Fibroblast of lung (primary cell): ENCODE results near the gene NEURL1. TPM values are rescaled to one million over a fixed set of nuclear protein-coding genes. Genes with fewer than 3 reads are reported as not detected.

Experiments
- DNase-seq, 2 donors: peaks; one replicate each; pipeline versions ENCODE4 v3.0.0 to v3.0.0-alpha.2; 2010; ENCODE audit warnings: low read depth in 2 of 2
- H2AFZ ChIP-seq: 2 replicates; pipeline ENCODE4 v1.5.1; 2012; ENCODE audit warnings: low read length, control low read depth, inconsistent platforms
- H3K27ac ChIP-seq: 2 replicates; pipeline ENCODE4 v1.5.1; 2011; ENCODE audit warnings: low read length, control low read depth; ENCODE audit not compliant: insufficient read depth
- H3K27me3 ChIP-seq: 2 replicates; pipeline ENCODE4 v1.5.1; 2011; ENCODE audit warnings: mild to moderate bottlenecking, low read length; ENCODE audit not compliant: control insufficient read depth, insufficient read depth
- H3K36me3 ChIP-seq: 2 replicates; pipeline ENCODE4 v1.5.1; 2011; ENCODE audit warnings: low read length; ENCODE audit not compliant: control insufficient read depth, insufficient read depth
- H3K4me1 ChIP-seq: 2 replicates; pipeline ENCODE4 v1.5.1; 2011; ENCODE audit warnings: low read length; ENCODE audit not compliant: control insufficient read depth, insufficient read depth; ENCODE audit errors: extremely low read depth
- H3K4me2 ChIP-seq: 2 replicates; pipeline ENCODE4 v1.5.1; 2011; ENCODE audit warnings: low read length, control low read depth; ENCODE audit not compliant: insufficient read depth; ENCODE audit errors: extremely low read depth
- H3K4me3 ChIP-seq, 4 experiments: fragments of 200-600 bp in 1 of 4; sonication (generic) in 1 of 4; replicated peaks in 1 of 4; 2 replicates each; pipeline ENCODE4 v1.5.1; 2011 to 2016; ENCODE audit warnings: low read length in 4 of 4, low read depth in 3 of 4, mild to moderate bottlenecking in 3 of 4, control low read depth in 2 of 4, inconsistent platforms in 1 of 4, mixed read lengths in 1 of 4; ENCODE audit not compliant: insufficient read depth in 1 of 4; ENCODE audit errors: control extremely low read depth in 1 of 4
- H3K79me2 ChIP-seq: 2 replicates; pipeline ENCODE4 v1.5.1; 2012; ENCODE audit warnings: mild to moderate bottlenecking, low read length, inconsistent platforms; ENCODE audit not compliant: control insufficient read depth, insufficient read depth
- H3K9ac ChIP-seq: 2 replicates; pipeline ENCODE4 v1.5.1; 2011; ENCODE audit warnings: mild to moderate bottlenecking, low read length, control low read depth; ENCODE audit not compliant: insufficient read depth
- H3K9me3 ChIP-seq: 2 replicates; pipeline ENCODE4 v1.5.1; 2012; ENCODE audit warnings: low read depth, low read length; ENCODE audit not compliant: control insufficient read depth, insufficient read depth
- H4K20me1 ChIP-seq: 2 replicates; pipeline ENCODE4 v1.5.1; 2011; ENCODE audit warnings: low read length; ENCODE audit not compliant: control insufficient read depth, insufficient read depth; ENCODE audit errors: extremely low read depth
- CTCF ChIP-seq, 2 donors: IDR thresholded peaks in 1 of 2; conservative IDR thresholded peaks in 1 of 2; 1 replicate in 1 of 2; 2 replicates in 1 of 2; pipeline ENCODE4 v1.5.1; 2011 to 2012; ENCODE audit warnings: low read length in 2 of 2, control low read depth in 1 of 2, inconsistent platforms in 1 of 2, low read depth in 1 of 2, mild to moderate bottlenecking in 1 of 2
- EZH2 ChIP-seq: IDR thresholded peaks from 2 replicates; pipeline ENCODE4 v1.5.1; 2012; ENCODE audit warnings: low read length, control low read depth, mild to moderate bottlenecking; ENCODE audit errors: missing control alignments
- polyA plus RNA-seq, 2 donors: library from polyadenylated mRNA; depleted of rRNA in 1 of 2; stranded (reverse) in 1 of 2; unstranded in 1 of 2; fragments of >200 nt; gene quantifications; 2 replicates each; pipeline ENCODE4 v1.2.1, GENCODE V29; 2011 to 2012; ENCODE audit warnings: missing spikeins in 1 of 2
- total RNA-seq: library from RNA; depleted of rRNA; stranded (reverse); fragments of >200 nt; gene quantifications from 2 replicates; pipeline ENCODE4 v1.2.1, GENCODE V29; 2014

Gene NEURL1
- total and polyA plus RNA-seq, 2 donors (not counting 1 experiment from before 2014, with no cell fraction given): 0.12 TPM; not detected in 1

- H4K20me1 ChIP-seq: no peaks in the 10 kb centered on the region
Measured at GRCh38 chr10:103498936-103499638, 5.6 kb downstream of the NEURL1 start.

GRCh38 chr10:103499881-103500280 is 6.4 kb downstream of the NEURL1 start:
- TF ChIP-seq CTCF (conservative IDR thresholded peaks at IDR 0.05 in 1 of 2, IDR thresholded peaks at IDR 0.05 in 1 of 2; ENCODE audit: low read depth in 1 of 2, low read length in 2 of 2): no peak
- no peak for TF ChIP-seq EZH2
- Histone ChIP-seq H3K9me3 (no peaks in the 10 kb centered on the region), H3K36me3 (no peaks in the 10 kb centered on the region), H3K27ac (no peak overlapping the region), H3K4me3 (no peak overlapping the region), H3K27me3 (peaks cover 44% of the 10 kb centered on the region), H3K4me2 (no peak overlapping the region), H2AFZ (no peak overlapping the region), H3K4me1 (no peaks in the 10 kb centered on the region), H4K20me1 (no peaks in the 10 kb centered on the region), H3K9ac (no peak overlapping the region), H3K79me2 (no peaks in the 10 kb centered on the region)
- DNase-seq: peak in 1 of 2 donors; percentile 38

More at GRCh38 chr10:103498936-103499638, 5.6 kb downstream of the NEURL1 start:
- Histone ChIP-seq H3K79me2 (no peaks in the 10 kb centered on the region), H3K9ac (no peak overlapping the region), H3K36me3 (no peaks in the 10 kb centered on the region), H3K4me2 (no peak overlapping the region), H3K4me3 (no peak overlapping the region), H3K4me1 (no peaks in the 10 kb centered on the region), H2AFZ (no peak overlapping the region), H3K27me3 (peaks cover 52% of the 10 kb centered on the region), H3K27ac (no peak overlapping the region), H3K9me3 (no peaks in the 10 kb centered on the region)
- DNase-seq: no peak
- TF ChIP-seq CTCF (conservative IDR thresholded peaks at IDR 0.05 in 1 of 2, IDR thresholded peaks at IDR 0.05 in 1 of 2; ENCODE audit: low read depth in 1 of 2, low read length in 2 of 2): no peak
- no peak for TF ChIP-seq EZH2

- H3K4me2 ChIP-seq: no peak overlapping the region
- no peaks in the 10 kb centered on the region for H4K20me1 ChIP-seq
- no peaks in the 10 kb centered on the region for H3K79me2 ChIP-seq
- no peak for TF ChIP-seq EZH2
- TF ChIP-seq CTCF (conservative IDR thresholded peaks at IDR 0.05 in 1 of 2, IDR thresholded peaks at IDR 0.05 in 1 of 2; ENCODE audit: low read depth in 1 of 2, low read length in 2 of 2): no peak
- H2AFZ ChIP-seq: no peak overlapping the region
- no peaks in the 10 kb centered on the region for H3K9me3 ChIP-seq
- no peaks in the 10 kb centered on the region for H3K36me3 ChIP-seq
- H3K27ac ChIP-seq: no peak overlapping the region
- no peak overlapping the region for H3K9ac ChIP-seq
- H3K4me1 ChIP-seq: no peaks in the 10 kb centered on the region
- no peak for DNase-seq
- H3K4me3 ChIP-seq: no peak overlapping the region
- peaks cover 39% of the 10 kb centered on the region for H3K27me3 ChIP-seq
Measured at GRCh38 chr10:103500481-103500880, 7.0 kb downstream of the NEURL1 start.
